DMS79 treated with DMSO at 0.1 percent for 48 hours (cell line): ENCODE data around the gene SOX4.

Experiments
- DNase-seq: peaks from one replicate; lab custom pipeline; 2025; lab: John Stamatoyannopoulos, UW

The SOX4 gene

GRCh38 chr6:21614226-21614625 lies 20.7 kb downstream of the SOX4 start:
- DNase-seq, result no peak

DNA sequence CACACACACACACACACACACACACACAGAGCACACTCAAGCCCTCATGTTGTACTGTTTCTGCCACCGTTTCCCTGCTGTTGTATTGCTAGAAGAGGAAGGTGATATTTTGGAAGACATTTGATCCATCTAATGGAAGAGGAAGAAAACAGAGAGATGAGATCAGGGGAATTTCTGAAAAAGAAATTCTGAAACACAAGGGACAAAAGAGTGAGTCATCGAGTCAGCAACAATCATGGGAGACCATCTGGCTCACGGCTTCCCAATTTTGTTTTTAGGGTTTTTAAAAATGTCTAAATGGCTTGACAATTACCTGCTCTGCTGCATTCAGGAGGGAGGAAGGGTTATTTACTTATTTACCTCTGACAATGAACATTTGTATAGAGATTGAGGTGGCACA lies 22.0 kb downstream of the SOX4 start:
- DNase-seq, result no peak

DNA sequence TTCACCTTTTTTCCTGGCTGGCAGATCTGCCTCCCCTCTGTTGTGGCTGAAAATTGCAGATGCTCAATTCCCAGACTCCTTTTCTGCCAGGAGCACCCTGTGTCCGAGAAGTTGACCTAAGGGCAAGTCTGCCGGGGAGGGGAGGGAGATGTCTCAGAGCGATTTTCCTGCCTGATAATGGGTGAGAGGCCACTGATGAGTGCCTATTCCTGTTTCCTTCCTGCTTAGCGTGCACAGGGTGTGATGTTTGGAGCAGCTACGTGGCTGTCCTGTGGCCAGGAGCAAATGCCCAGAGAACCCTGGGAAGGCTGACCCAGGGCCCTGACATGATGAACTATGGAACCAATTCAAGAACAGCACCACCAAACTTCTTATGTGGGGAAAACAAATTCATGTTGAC lies 22.5 kb downstream of the SOX4 start:
- DNase-seq, result no peak

GRCh38 chr6:21625642-21626041 lies 32.1 kb downstream of the SOX4 start:
- DNase-seq, result no peak

GRCh38 chr6:21626756-21627155 lies 33.2 kb downstream of the SOX4 start:
- no peak for DNase-seq

DNA sequence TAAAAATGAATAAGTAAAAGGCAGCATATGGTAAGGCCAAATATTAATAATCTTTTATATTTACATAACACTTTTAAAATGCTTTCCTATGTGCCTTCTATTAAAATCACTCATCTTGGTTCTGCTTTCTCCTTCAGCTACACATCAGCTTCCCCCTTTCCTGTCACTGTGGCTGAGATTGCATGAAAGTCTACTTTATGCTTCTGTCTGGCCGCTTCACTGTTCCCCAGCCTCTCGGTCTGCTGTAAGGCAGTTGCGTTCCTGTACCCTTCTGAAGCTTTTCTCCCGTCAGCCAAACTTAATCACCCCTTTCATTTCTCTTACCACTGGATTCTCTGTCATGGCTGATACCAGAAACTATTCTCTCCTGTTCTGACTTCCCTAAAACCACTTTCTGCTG lies 34.6 kb downstream of the SOX4 start:
- no peak for DNase-seq

- DNase-seq, result no peak
Observed at GRCh38 chr6:21633511-21634109, 40.1 kb downstream of the SOX4 start.

GRCh38 chr6:21634582-21634981 lies 41.0 kb downstream of the SOX4 start:
- no peak for DNase-seq

- no peak for DNase-seq
Observed at GRCh38 chr6:21636876-21637275, 43.3 kb downstream of the SOX4 start.

- no peak for DNase-seq
Observed at GRCh38 chr6:21639316-21639715, 45.8 kb downstream of the SOX4 start.
